GM23338 (cell line): Measurements from ENCODE around the gene MAST3. TPM values are rescaled to one million over a fixed set of nuclear protein-coding genes. Genes with fewer than 3 reads are reported as not detected.

Source experiments
- ATAC-seq: fragments of 200-7000 bp; cut with Tn5 transposase; 3 replicates; pipeline ENCODE4 v1.9.1; 2020
- DNase-seq: peaks from one replicate; pipeline ENCODE4 v3.0.0-alpha.2; 2015; ENCODE audit warnings: low spot score
- H2AFZ ChIP-seq: fragments of 200-600 bp; sonication (generic); 2 replicates; pipeline ENCODE4 v1.8.0; 2016; ENCODE audit warnings: antibody characterized with exemption, mild to moderate bottlenecking, moderate library complexity
- H3F3A ChIP-seq: fragments of 200-600 bp; sonication (generic); replicated peaks from 2 replicates; pipeline ENCODE4 v1.8.0; 2017; ENCODE audit warnings: antibody characterized with exemption, mixed run types, low read depth
- H3K27ac ChIP-seq: fragments of 200-600 bp; sonication (generic); 2 replicates; pipeline ENCODE4 v1.6.1; 2016; ENCODE audit warnings: low read depth
- H3K27me3 ChIP-seq: fragments of 200-600 bp; sonication (generic); 2 replicates; pipeline ENCODE4 v1.8.0; 2016; ENCODE audit warnings: mild to moderate bottlenecking, mixed run types, moderate library complexity; ENCODE audit not compliant: insufficient read depth
- H3K36me3 ChIP-seq: fragments of 200-600 bp; sonication (generic); 2 replicates; pipeline ENCODE4 v1.8.0; 2016; ENCODE audit warnings: mild to moderate bottlenecking; ENCODE audit not compliant: insufficient read depth
- H3K4me1 ChIP-seq: fragments of 200-600 bp; sonication (generic); 2 replicates; pipeline ENCODE4 v1.8.0; 2016; ENCODE audit warnings: mild to moderate bottlenecking, moderate library complexity; ENCODE audit not compliant: insufficient read depth
- H3K4me2 ChIP-seq: fragments of 200-600 bp; sonication (generic); 2 replicates; pipeline ENCODE4 v1.7.1; 2017; ENCODE audit warnings: mixed run types
- H3K4me3 ChIP-seq: fragments of 200-600 bp; sonication (generic); 2 replicates; pipeline ENCODE4 v1.6.1; 2016; ENCODE audit warnings: mixed run types
- H3K79me2 ChIP-seq: fragments of 200-600 bp; sonication (generic); replicated peaks from 2 replicates; pipeline ENCODE4 v1.8.0; 2017; ENCODE audit warnings: mild to moderate bottlenecking; ENCODE audit not compliant: insufficient read depth
- H3K9me2 ChIP-seq: fragments of 200-600 bp; sonication (generic); 2 replicates; pipeline ENCODE4 v1.8.0; 2017; ENCODE audit not compliant: insufficient read depth
- H4K20me1 ChIP-seq: fragments of 200-600 bp; sonication (generic); replicated peaks from 2 replicates; pipeline ENCODE4 v1.8.0; 2017; ENCODE audit warnings: mild to moderate bottlenecking; ENCODE audit not compliant: insufficient read depth
- H3K27ac Mint-ChIP-seq: 2 replicates; pipeline ENCODE4 v1.8.0; 2020; ENCODE audit warnings: inconsistent platforms, mild to moderate bottlenecking, moderate library complexity, mixed read lengths
- H3K27me3 Mint-ChIP-seq: 3 replicates; pipeline ENCODE4 v1.8.0; 2022; ENCODE audit warnings: low read depth, mild to moderate bottlenecking, moderate library complexity, mixed read lengths, inconsistent platforms; ENCODE audit not compliant: insufficient read depth, poor library complexity
- H3K36me3 Mint-ChIP-seq: 3 replicates; pipeline ENCODE4 v1.8.0; 2021; ENCODE audit warnings: low read depth, mild to moderate bottlenecking, inconsistent platforms, moderate library complexity, mixed read lengths
- H3K4me1 Mint-ChIP-seq: 3 replicates; pipeline ENCODE4 v1.8.0; 2020; ENCODE audit warnings: mild to moderate bottlenecking, inconsistent platforms, mixed read lengths
- H3K4me3 Mint-ChIP-seq: 3 replicates; pipeline ENCODE4 v1.8.0; 2021; ENCODE audit warnings: moderate library complexity, mild to moderate bottlenecking, inconsistent platforms, mixed read lengths
- H3K9me3 Mint-ChIP-seq: 3 replicates; pipeline ENCODE4 v1.8.0; 2020; ENCODE audit warnings: moderate library complexity, mild to moderate bottlenecking, inconsistent platforms, mixed read lengths
- CREB1 ChIP-seq: fragments of 250-450 bp; sonication (Bioruptor Pico); IDR thresholded peaks from 2 replicates; pipeline ENCODE4 v1.5.0; 2020; ENCODE audit warnings: low read depth, mild to moderate bottlenecking, moderate library complexity
- EZH2 ChIP-seq: fragments of 200-600 bp; sonication (generic); IDR thresholded peaks from one replicate; pipeline ENCODE4 v1.8.0; 2017; ENCODE audit warnings: antibody characterized with exemption, mild to moderate bottlenecking, low read depth; ENCODE audit not compliant: unreplicated experiment
- EZH2phosphoT487 ChIP-seq: fragments of 200-600 bp; sonication (generic); IDR thresholded peaks from one replicate; pipeline ENCODE4 v1.8.1; 2018; ENCODE audit warnings: antibody characterized with exemption; ENCODE audit not compliant: unreplicated experiment
- NANOG ChIP-seq: IDR thresholded peaks from 2 replicates; pipeline ENCODE4 v1.6.1; 2016; ENCODE audit warnings: antibody characterized with exemption, borderline replicate concordance
- ZNF114 ChIP-seq: fragments of 250-450 bp; sonication (Bioruptor Pico); IDR thresholded peaks from 2 replicates; pipeline ENCODE4 v1.5.0; 2020; ENCODE audit warnings: mild to moderate bottlenecking, moderate library complexity
- ZNF331 ChIP-seq: fragments of 250-450 bp; sonication (Bioruptor Pico); IDR thresholded peaks from 2 replicates; pipeline ENCODE4 v1.5.0; 2020; ENCODE audit warnings: low read depth, mild to moderate bottlenecking, moderate library complexity
- polyA plus RNA-seq: library from polyadenylated mRNA; unstranded; fragments of >200 nt; fragmentation: Nextera tagmentation; extraction: Ambion mirVana; gene quantifications from 2 replicates; pipeline ENCODE4 v1.2.1, GENCODE V29; 2016
- total RNA-seq: library from RNA; depleted of rRNA; stranded (reverse); fragments of >200 nt; shearing (Covaris generic); gene quantifications from 2 replicates; pipeline ENCODE4 v1.2.3, GENCODE V29; 2014
- TF ChIP-seq, protein P1 (sequence below): fragments of 250-450 bp; sonication (Bioruptor Pico); IDR thresholded peaks from 2 replicates; pipeline ENCODE4 v1.5.0; 2020; ENCODE audit warnings: mild to moderate bottlenecking, moderate library complexity
- TF ChIP-seq, protein P2 (sequence below), 2 experiments: fragments of 200-600 bp in 1 of 2; sonication (generic) in 1 of 2; conservative IDR thresholded peaks; 2 replicates each; pipeline versions ENCODE4 v1.5.1 to v1.6.1; 2016 to 2017; ENCODE audit warnings: antibody characterized with exemption in 2 of 2, low read depth in 2 of 2, mild to moderate bottlenecking in 2 of 2, moderate library complexity in 1 of 2

Gene MAST3
- total and polyA plus RNA-seq, 2 experiments from 2014 or later, result 5.6 to 8.8 TPM

DNA sequence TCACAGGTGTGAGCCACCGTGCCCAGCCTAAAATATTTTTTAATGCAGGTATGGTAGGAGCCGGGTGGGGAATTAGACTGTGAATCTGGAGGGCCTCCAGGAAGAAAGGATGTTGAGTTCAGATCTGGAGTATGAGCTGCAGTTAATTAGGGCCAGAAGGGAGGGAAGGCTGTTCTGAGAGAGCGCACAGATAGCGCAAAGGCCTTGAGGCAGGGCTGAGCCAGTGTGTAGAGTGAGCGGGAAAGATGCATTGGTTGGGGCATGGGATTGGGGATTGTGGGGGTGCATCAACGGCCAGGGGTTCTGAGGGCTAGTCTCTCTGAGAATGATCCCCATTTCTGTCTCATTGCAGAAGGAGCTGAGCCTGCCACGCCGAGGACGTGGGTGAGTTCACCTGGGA, 9.7 kb downstream of the MAST3 start (continued):
- TF ChIP-seq, protein P1, sequence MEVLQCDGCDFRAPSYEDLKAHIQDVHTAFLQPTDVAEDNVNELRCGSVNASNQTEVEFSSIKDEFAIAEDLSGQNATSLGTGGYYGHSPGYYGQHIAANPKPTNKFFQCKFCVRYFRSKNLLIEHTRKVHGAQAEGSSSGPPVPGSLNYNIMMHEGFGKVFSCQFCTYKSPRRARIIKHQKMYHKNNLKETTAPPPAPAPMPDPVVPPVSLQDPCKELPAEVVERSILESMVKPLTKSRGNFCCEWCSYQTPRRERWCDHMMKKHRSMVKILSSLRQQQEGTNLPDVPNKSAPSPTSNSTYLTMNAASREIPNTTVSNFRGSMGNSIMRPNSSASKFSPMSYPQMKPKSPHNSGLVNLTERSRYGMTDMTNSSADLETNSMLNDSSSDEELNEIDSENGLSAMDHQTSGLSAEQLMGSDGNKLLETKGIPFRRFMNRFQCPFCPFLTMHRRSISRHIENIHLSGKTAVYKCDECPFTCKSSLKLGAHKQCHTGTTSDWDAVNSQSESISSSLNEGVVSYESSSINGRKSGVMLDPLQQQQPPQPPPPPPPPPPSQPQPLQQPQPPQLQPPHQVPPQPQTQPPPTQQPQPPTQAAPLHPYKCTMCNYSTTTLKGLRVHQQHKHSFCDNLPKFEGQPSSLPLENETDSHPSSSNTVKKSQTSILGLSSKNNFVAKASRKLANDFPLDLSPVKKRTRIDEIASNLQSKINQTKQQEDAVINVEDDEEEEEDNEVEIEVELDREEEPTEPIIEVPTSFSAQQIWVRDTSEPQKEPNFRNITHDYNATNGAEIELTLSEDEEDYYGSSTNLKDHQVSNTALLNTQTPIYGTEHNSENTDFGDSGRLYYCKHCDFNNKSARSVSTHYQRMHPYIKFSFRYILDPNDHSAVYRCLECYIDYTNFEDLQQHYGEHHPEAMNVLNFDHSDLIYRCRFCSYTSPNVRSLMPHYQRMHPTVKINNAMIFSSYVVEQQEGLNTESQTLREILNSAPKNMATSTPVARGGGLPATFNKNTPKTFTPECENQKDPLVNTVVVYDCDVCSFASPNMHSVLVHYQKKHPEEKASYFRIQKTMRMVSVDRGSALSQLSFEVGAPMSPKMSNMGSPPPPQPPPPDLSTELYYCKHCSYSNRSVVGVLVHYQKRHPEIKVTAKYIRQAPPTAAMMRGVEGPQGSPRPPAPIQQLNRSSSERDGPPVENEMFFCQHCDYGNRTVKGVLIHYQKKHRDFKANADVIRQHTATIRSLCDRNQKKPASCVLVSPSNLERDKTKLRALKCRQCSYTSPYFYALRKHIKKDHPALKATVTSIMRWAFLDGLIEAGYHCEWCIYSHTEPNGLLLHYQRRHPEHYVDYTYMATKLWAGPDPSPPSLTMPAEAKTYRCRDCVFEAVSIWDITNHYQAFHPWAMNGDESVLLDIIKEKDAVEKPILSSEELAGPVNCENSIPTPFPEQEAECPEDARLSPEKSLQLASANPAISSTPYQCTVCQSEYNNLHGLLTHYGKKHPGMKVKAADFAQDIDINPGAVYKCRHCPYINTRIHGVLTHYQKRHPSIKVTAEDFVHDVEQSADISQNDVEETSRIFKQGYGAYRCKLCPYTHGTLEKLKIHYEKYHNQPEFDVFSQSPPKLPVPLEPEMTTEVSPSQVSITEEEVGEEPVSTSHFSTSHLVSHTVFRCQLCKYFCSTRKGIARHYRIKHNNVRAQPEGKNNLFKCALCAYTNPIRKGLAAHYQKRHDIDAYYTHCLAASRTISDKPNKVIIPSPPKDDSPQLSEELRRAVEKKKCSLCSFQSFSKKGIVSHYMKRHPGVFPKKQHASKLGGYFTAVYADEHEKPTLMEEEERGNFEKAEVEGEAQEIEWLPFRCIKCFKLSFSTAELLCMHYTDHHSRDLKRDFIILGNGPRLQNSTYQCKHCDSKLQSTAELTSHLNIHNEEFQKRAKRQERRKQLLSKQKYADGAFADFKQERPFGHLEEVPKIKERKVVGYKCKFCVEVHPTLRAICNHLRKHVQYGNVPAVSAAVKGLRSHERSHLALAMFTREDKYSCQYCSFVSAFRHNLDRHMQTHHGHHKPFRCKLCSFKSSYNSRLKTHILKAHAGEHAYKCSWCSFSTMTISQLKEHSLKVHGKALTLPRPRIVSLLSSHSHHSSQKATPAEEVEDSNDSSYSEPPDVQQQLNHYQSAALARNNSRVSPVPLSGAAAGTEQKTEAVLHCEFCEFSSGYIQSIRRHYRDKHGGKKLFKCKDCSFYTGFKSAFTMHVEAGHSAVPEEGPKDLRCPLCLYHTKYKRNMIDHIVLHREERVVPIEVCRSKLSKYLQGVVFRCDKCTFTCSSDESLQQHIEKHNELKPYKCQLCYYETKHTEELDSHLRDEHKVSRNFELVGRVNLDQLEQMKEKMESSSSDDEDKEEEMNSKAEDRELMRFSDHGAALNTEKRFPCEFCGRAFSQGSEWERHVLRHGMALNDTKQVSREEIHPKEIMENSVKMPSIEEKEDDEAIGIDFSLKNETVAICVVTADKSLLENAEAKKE (CRISPR knock-in tag), result no peak
- no peak for TF ChIP-seq EZH2phosphoT487

DNA sequence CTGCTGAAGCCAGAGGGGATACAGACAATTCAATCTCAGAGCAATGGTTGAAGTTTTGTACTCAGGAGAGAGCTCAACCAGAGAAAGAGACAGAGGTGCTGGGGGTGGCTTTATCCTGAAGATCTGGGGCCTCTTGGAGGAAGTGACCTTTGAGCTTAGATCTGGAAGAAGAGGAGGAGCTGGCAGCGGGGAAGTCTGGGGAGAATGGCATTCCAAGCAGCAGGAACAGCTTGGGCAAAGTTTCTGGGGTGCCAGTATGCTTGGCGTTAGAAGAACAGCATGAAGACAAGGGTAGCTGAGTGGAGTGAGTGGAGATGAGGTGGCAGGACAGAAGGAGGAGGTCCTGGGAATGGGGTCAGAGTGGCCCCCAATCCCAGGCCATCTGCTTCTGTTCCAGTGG, 11.3 kb downstream of the MAST3 start:
- H3K4me1 ChIP-seq, result peaks cover 6% of the 10 kb centered on the region; the same call in 1 of the 2 replicates
- H3K27me3 ChIP-seq, result peaks cover 22% of the 10 kb centered on the region
- peak overlapping the region; percentile 70 for H3K4me3 Mint-ChIP-seq
- no peak overlapping the region for H2AFZ ChIP-seq
- peaks cover 14% of the 10 kb centered on the region; the same call in 1 of the 2 replicates for H3F3A ChIP-seq
- H3K36me3 Mint-ChIP-seq, result no peaks in the 10 kb centered on the region; the same call in 2 of the 3 replicates
- H3K4me2 ChIP-seq, result peak overlapping the region; percentile 95; the same call in 1 of the 2 replicates
- peak overlapping the region; percentile 90 for H3K4me3 ChIP-seq
- no peak overlapping the region for H3K27ac ChIP-seq
- peaks cover 9% of the 10 kb centered on the region for H3K4me1 Mint-ChIP-seq
- H3K79me2 ChIP-seq, result no peaks in the 10 kb centered on the region
- DNase-seq (no peak), ATAC-seq (no peak)
- H3K9me2 ChIP-seq, result no peaks in the 10 kb centered on the region
- peaks cover 24% of the 10 kb centered on the region for H3K27me3 Mint-ChIP-seq
- no peaks in the 10 kb centered on the region for H3K9me3 Mint-ChIP-seq
- H3K27ac Mint-ChIP-seq, result no peak overlapping the region
- no peaks in the 10 kb centered on the region for H4K20me1 ChIP-seq
- H3K36me3 ChIP-seq, result no peaks in the 10 kb centered on the region
- no peak for TF ChIP-seq ZNF114 (CRISPR knock-in tag)
- TF ChIP-seq, protein P2, sequence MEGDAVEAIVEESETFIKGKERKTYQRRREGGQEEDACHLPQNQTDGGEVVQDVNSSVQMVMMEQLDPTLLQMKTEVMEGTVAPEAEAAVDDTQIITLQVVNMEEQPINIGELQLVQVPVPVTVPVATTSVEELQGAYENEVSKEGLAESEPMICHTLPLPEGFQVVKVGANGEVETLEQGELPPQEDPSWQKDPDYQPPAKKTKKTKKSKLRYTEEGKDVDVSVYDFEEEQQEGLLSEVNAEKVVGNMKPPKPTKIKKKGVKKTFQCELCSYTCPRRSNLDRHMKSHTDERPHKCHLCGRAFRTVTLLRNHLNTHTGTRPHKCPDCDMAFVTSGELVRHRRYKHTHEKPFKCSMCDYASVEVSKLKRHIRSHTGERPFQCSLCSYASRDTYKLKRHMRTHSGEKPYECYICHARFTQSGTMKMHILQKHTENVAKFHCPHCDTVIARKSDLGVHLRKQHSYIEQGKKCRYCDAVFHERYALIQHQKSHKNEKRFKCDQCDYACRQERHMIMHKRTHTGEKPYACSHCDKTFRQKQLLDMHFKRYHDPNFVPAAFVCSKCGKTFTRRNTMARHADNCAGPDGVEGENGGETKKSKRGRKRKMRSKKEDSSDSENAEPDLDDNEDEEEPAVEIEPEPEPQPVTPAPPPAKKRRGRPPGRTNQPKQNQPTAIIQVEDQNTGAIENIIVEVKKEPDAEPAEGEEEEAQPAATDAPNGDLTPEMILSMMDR (conservative IDR thresholded peaks at IDR 0.05; ENCODE audit: low read depth in 2 of 2), result no peak
- TF ChIP-seq NANOG, result no peak
- TF ChIP-seq ZNF331, result no peak
- TF ChIP-seq, protein P1 (CRISPR knock-in tag), result no peak
- TF ChIP-seq CREB1 (CRISPR knock-in tag), result no peak
- no peak for TF ChIP-seq EZH2
- TF ChIP-seq EZH2phosphoT487, result no peak
